K562 (cell line): ENCODE measurements around the gene TCF4. TPM values are rescaled to one million over a fixed set of nuclear protein-coding genes. Genes with fewer than 3 reads are reported as not detected.

ENCODE experiments used
- ATAC-seq: fragments of 200-7000 bp; cut with Tn5 transposase; 3 replicates; pipeline ENCODE4 v1.9.1; 2020; ENCODE audit warnings: moderate library complexity
- BruUV-seq: library from RNA; stranded (reverse); fragments of 400-500 nt; replicated peaks from 2 replicates; lab custom pipeline; 2021; lab: Mats Ljungman, UMichigan
- CTCF ChIA-PET: fragments of 300-600 bp; formaldehyde crosslinking; extraction: SDS; loops from one replicate; lab custom pipeline; 2021; ENCODE audit warnings: low intra/inter-chr PET ratio; lab: Yijun Ruan, JAX
- POLR2A ChIA-PET: fragments of 300-600, 350-650 bp; sonication (Branson Sonifier 250); formaldehyde crosslinking; extraction: SDS; loops from one replicate; lab custom pipeline; 2021; ENCODE audit warnings: antibody characterized with exemption, inconsistent platforms; lab: Yijun Ruan, JAX
- DNase-seq, 4 experiments: peaks; one replicate each; pipeline versions ENCODE4 v3.0.0 to v3.0.0-alpha.2; 2011 to 2018; ENCODE audit warnings: low spot score in 3 of 4, mixed read lengths in 3 of 4; ENCODE audit errors: extremely low read depth in 1 of 4
- FAIRE-seq: peaks from 2 replicates; lab custom pipeline; 2011; peaks lifted over from hg19 to GRCh38; lab: Jason Lieb, UNC
- H2AFZ ChIP-seq: 2 replicates; pipeline ENCODE4 v1.6.0; 2011; ENCODE audit warnings: low read depth, low read length, control low read depth, inconsistent platforms
- H3K27ac ChIP-seq: fragments of 200-600 bp; 3 replicates; pipeline ENCODE4 v1.8.0; 2011; ENCODE audit warnings: low read depth, mild to moderate bottlenecking, control low read depth, inconsistent platforms, low read length, moderate library complexity, mixed read lengths; ENCODE audit errors: extremely low read depth
- H3K27me3 ChIP-seq, 2 experiments: fragments of 300-600 bp in 1 of 2; 2 replicates in 1 of 2; 3 replicates in 1 of 2; pipeline versions ENCODE4 v1.6.0 to v1.8.0; 2011; ENCODE audit warnings: inconsistent platforms in 2 of 2, low read length in 2 of 2, mild to moderate bottlenecking in 1 of 2, mixed read lengths in 1 of 2, moderate library complexity in 1 of 2; ENCODE audit not compliant: control insufficient read depth in 2 of 2, insufficient read depth in 2 of 2
- H3K36me3 ChIP-seq: fragments of 300-600 bp; 3 replicates; pipeline ENCODE4 v1.8.0; 2011; ENCODE audit warnings: mild to moderate bottlenecking, low read length, inconsistent platforms; ENCODE audit not compliant: control insufficient read depth, insufficient read depth
- H3K4me1 ChIP-seq, 2 experiments: fragments of 200-600 bp in 1 of 2; replicated peaks in 1 of 2; 2 replicates in 1 of 2; 3 replicates in 1 of 2; pipeline versions ENCODE4 v1.5.1 to v1.8.0; 2011; ENCODE audit warnings: inconsistent platforms in 2 of 2, low read length in 2 of 2, mild to moderate bottlenecking in 1 of 2, mixed read lengths in 1 of 2, moderate library complexity in 1 of 2; ENCODE audit not compliant: control insufficient read depth in 2 of 2, insufficient read depth in 2 of 2
- H3K4me2 ChIP-seq: 2 replicates; pipeline ENCODE4 v1.6.1; 2011; ENCODE audit warnings: low read length, control low read depth, inconsistent platforms, mixed read lengths; ENCODE audit not compliant: insufficient read depth
- H3K4me3 ChIP-seq: fragments of 200-600 bp; sonication (generic), shearing (Covaris generic); 2 replicates; pipeline ENCODE4 v1.5.1; 2016; ENCODE audit warnings: control low read depth, inconsistent platforms
- H3K79me2 ChIP-seq: fragments of 200-600 bp; 3 replicates; pipeline ENCODE4 v1.8.0; 2011; ENCODE audit warnings: low read length, inconsistent platforms; ENCODE audit not compliant: control insufficient read depth, insufficient read depth
- H3K9ac ChIP-seq, 2 experiments: 2 replicates each; pipeline versions ENCODE4 v1.6.0 to v1.6.1; 2011; ENCODE audit warnings: low read depth in 2 of 2, low read length in 2 of 2, control low read depth in 1 of 2, inconsistent platforms in 1 of 2, mild to moderate bottlenecking in 1 of 2, mixed read lengths in 1 of 2; ENCODE audit not compliant: insufficient read depth in 1 of 2
- H3K9me1 ChIP-seq: one replicate; pipeline ENCODE4 v1.6.0; 2011; ENCODE audit warnings: inconsistent platforms, mild to moderate bottlenecking, low read length, moderate library complexity; ENCODE audit not compliant: control insufficient read depth, insufficient read depth
- H3K9me3 ChIP-seq: replicated peaks from 2 replicates; pipeline ENCODE4 v1.5.1; 2011; ENCODE audit warnings: low read depth, low read length, inconsistent platforms; ENCODE audit not compliant: control insufficient read depth, insufficient read depth
- H4K20me1 ChIP-seq: replicated peaks from 2 replicates; pipeline ENCODE4 v1.6.1; 2011; ENCODE audit warnings: low read length, inconsistent platforms, mixed read lengths; ENCODE audit not compliant: control insufficient read depth, insufficient read depth
- ELF4 ChIP-seq: fragments of 450-650 bp; formaldehyde crosslinking; IDR thresholded peaks from 2 replicates; pipeline ENCODE4 v1.4.0; 2022; ENCODE audit warnings: missing genetic modification characterization
- GATAD2B ChIP-seq: fragments of 450-650 bp; IDR thresholded peaks from 2 replicates; pipeline ENCODE4 v1.6.1; 2017; ENCODE audit warnings: mild to moderate bottlenecking, borderline replicate concordance
- IRF2 ChIP-seq: sonication (generic); formaldehyde crosslinking; IDR thresholded peaks from 2 replicates; pipeline ENCODE4 v1.8.1; 2022; ENCODE audit warnings: mild to moderate bottlenecking, missing genetic modification reagents
- KHSRP ChIP-seq: fragments of 450-650 bp; IDR thresholded peaks from 2 replicates; pipeline ENCODE4 v1.6.1; 2017
- MAFK ChIP-seq: IDR thresholded peaks from 2 replicates; pipeline ENCODE4 v1.6.1; 2011; ENCODE audit warnings: low read length, improper control_type of control experiment
- PHTF2 ChIP-seq: fragments of 250-450 bp; sonication (Bioruptor Pico); IDR thresholded peaks from 2 replicates; pipeline ENCODE4 v1.5.0; 2021; ENCODE audit warnings: mild to moderate bottlenecking
- PRPF4 ChIP-seq: fragments of 200-400 bp; formaldehyde crosslinking; IDR thresholded peaks from one replicate; pipeline ENCODE4 v1.6.1; 2017; ENCODE audit warnings: low read length, low read depth, mild to moderate bottlenecking; ENCODE audit not compliant: insufficient read depth, poor library complexity, severe bottlenecking
- SIRT6 ChIP-seq: IDR thresholded peaks from one replicate; pipeline ENCODE4 v1.6.1; 2012; ENCODE audit warnings: low read depth, mild to moderate bottlenecking, control low read depth, inconsistent platforms, low read length, moderate library complexity
- TAF1 ChIP-seq: IDR thresholded peaks from 2 replicates; pipeline ENCODE4 v1.6.1; 2011; ENCODE audit warnings: mild to moderate bottlenecking, low read length, moderate library complexity; ENCODE audit not compliant: insufficient read depth, control insufficient read depth, severe bottlenecking; ENCODE audit errors: extremely low read depth
- ZNF511 ChIP-seq: sonication (generic); formaldehyde crosslinking; IDR thresholded peaks from 2 replicates; pipeline ENCODE4 v1.8.0; 2022; ENCODE audit warnings: mild to moderate bottlenecking, missing genetic modification reagents
- ZNF717 ChIP-seq: fragments of 250-450 bp; sonication (Bioruptor Pico); IDR thresholded peaks from 2 replicates; pipeline ENCODE4 v1.5.0; 2021
- WGBS: fragments of 100-300 bp; shearing (Covaris generic); methylation state at CpG from one replicate; pipeline ENCODE4 v1.1.6; 2016; ENCODE audit warnings: low coverage, mixed read lengths; ENCODE audit not compliant: insufficient coverage; ENCODE audit errors: missing lambda C conversion rate; 5-methylcytosine and 5-hydroxymethylcytosine counted together
- in situ Hi-C: fragments of 300-500 bp; cut with MboI; formaldehyde crosslinking; loops from 4 replicates; pipeline ENCODE4 v1.15.0; 2018; ENCODE audit warnings: inconsistent platforms, mixed read lengths
- intact Hi-C: fragments of 100-400 bp; cut with micrococcal nuclease; formaldehyde crosslinking; loops from 2 replicates; pipeline ENCODE4 v1.14.2; 2022
- polyA plus RNA-seq, 8 experiments: library from polyadenylated mRNA; depleted of rRNA in 4 of 8; stranded (reverse) in 5 of 8; unstranded in 3 of 8; fragments of >200 nt; fragmentation: Nextera tagmentation in 2 of 8; fragmentation: Illumina TruSeq in 1 of 8; extraction: Ambion mirVana in 2 of 8; extraction: Trizol in 1 of 8; gene quantifications; 2 replicates each; pipeline versions ENCODE4 v1.2.1 to v1.2.3, GENCODE V29; 2011 to 2014; ENCODE audit warnings: inconsistent platforms in 1 of 8, missing spikeins in 1 of 8
- total RNA-seq, 7 experiments: library from RNA; depleted of rRNA in 6 of 7; stranded (reverse); fragments of >200 nt in 6 of 7; fragmentation: Illumina TruSeq in 2 of 7; extraction: Trizol in 2 of 7; gene quantifications; 2 replicates each; pipeline versions ENCODE4 v1.2.1 to v1.2.3, GENCODE V29; 2011 to 2021; ENCODE audit warnings: low replicate concordance in 1 of 7
- TF ChIP-seq, protein P1 (sequence below): sonication (generic); formaldehyde crosslinking; IDR thresholded peaks from 2 replicates; pipeline ENCODE4 v1.8.1; 2023; ENCODE audit warnings: mild to moderate bottlenecking, missing genetic modification reagents

The TCF4 gene
- total and polyA plus RNA-seq, 9 of the 15 experiments (the other 6 are each of a cell fraction or from before 2014, with no cell fraction given): 4.8 to 24.7 (median 15.2) TPM

DNA sequence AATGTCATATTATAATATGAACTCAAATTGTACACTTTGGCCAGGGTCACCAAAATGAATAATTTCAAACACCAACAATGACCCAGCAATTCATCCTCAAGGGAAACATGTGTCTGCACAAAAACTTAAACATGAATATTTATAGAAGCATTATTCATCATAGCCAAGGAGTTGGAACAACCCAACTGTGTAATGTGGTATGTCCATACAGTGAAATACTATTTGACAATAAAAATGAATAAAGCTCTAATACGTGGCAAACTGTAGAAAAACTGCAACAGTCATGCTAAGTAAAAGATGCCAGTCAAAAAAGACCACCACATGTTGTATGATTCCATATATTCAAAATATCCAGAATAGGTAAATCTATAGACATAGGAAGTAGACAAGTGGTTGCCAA, 334.2 kb downstream of the TCF4 start:
- H3K4me1 ChIP-seq: peaks cover 4 to 14% of the 10 kb centered on the region in 2 experiments; a peak in 3 of 5 replicates
- POLR2A ChIA-PET: interaction anchor here (0.6 kb wide), 1 partner anchor 509 kb away, joined by 3 read pairs; no protein-coding TSS in a partner anchor
- H3K27me3 ChIP-seq: no peaks in the 10 kb centered on the region
- no peak for TF ChIP-seq PHTF2 (CRISPR knock-in tag)
- TF ChIP-seq IRF2 (CRISPR knock-in tag): no peak
- TF ChIP-seq GATAD2B: no peak
- TF ChIP-seq PRPF4: no peak
- TF ChIP-seq KHSRP: no peak
- TF ChIP-seq TAF1: no peak
- no peak for TF ChIP-seq ZNF717 (CRISPR knock-in tag)
- no peak for TF ChIP-seq SIRT6
- no peak for TF ChIP-seq MAFK
- no peak for TF ChIP-seq ELF4 (CRISPR knock-in tag)
- TF ChIP-seq, protein P1, sequence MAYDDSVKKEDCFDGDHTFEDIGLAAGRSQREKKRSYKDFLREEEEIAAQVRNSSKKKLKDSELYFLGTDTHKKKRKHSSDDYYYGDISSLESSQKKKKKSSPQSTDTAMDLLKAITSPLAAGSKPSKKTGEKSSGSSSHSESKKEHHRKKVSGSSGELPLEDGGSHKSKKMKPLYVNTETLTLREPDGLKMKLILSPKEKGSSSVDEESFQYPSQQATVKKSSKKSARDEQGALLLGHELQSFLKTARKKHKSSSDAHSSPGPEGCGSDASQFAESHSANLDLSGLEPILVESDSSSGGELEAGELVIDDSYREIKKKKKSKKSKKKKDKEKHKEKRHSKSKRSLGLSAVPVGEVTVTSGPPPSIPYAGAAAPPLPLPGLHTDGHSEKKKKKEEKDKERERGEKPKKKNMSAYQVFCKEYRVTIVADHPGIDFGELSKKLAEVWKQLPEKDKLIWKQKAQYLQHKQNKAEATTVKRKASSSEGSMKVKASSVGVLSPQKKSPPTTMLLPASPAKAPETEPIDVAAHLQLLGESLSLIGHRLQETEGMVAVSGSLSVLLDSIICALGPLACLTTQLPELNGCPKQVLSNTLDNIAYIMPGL (CRISPR knock-in tag): no peak
- TF ChIP-seq ZNF511 (CRISPR knock-in tag): no peak
- H3K79me2 ChIP-seq: no peaks in the 10 kb centered on the region
- H2AFZ ChIP-seq: no peak overlapping the region
- no peaks in the 10 kb centered on the region for H3K9me1 ChIP-seq
- no peak for FAIRE-seq
- H3K9me3 ChIP-seq: no peaks in the 10 kb centered on the region
- ATAC-seq: no peak
- H3K27ac ChIP-seq: no peak overlapping the region
- WGBS: 75% methylated on average over 1 of the region's 1 CpG
- no peak for DNase-seq
- CTCF ChIA-PET: no interaction called here
- H3K9ac ChIP-seq: no peak overlapping the region
- no peak overlapping the region for H3K4me3 ChIP-seq
- intact Hi-C loops (no loop called here), in situ Hi-C loops (no loop called here)
- H4K20me1 ChIP-seq: no peaks in the 10 kb centered on the region
- no TSS peak for BruUV-seq
- H3K36me3 ChIP-seq: 0 out of 3 replicates have a peak, but pooled peaks cover 4% of the 10 kb centered on the region
- no peak overlapping the region for H3K4me2 ChIP-seq
